ENCODE measurements around the gene OCSTAMP.

The OCSTAMP gene

GRCh38 chr20:46573234-46573633 lies 22.8 kb upstream of the OCSTAMP start:
- DNase-seq (ENCODE audit: low read depth), result no peak

GRCh38 chr20:46572790-46573189 lies 22.3 kb upstream of the OCSTAMP start:
- no peak for DNase-seq (ENCODE audit: low read depth)

GRCh38 chr20:46572153-46572552 lies 21.7 kb upstream of the OCSTAMP start:
- DNase-seq (ENCODE audit: low read depth), result no peak

GRCh38 chr20:46571418-46571817 lies 21.0 kb upstream of the OCSTAMP start:
- DNase-seq (ENCODE audit: low read depth), result no peak

GRCh38 chr20:46570956-46571355 lies 20.5 kb upstream of the OCSTAMP start:
- DNase-seq (ENCODE audit: low read depth), result no peak

GRCh38 chr20:46569961-46570360 lies 19.5 kb upstream of the OCSTAMP start:
- DNase-seq (ENCODE audit: low read depth), result no peak

GRCh38 chr20:46568570-46569129 lies 18.2 kb upstream of the OCSTAMP start:
- DNase-seq (ENCODE audit: low read depth), result no peak

- DNase-seq (ENCODE audit: low read depth), result no peak
These were observed 15.7 kb upstream of the OCSTAMP start for GRCh38 chr20:46566125-46566524.

- DNase-seq (ENCODE audit: low read depth), result no peak
These were observed 13.9 kb upstream of the OCSTAMP start for GRCh38 chr20:46564241-46564957.

- no peak for DNase-seq (ENCODE audit: low read depth)
These were observed 13.4 kb upstream of the OCSTAMP start for GRCh38 chr20:46563860-46564221.

- no peak for DNase-seq (ENCODE audit: low read depth)
These were observed 12.9 kb upstream of the OCSTAMP start for GRCh38 chr20:46563170-46563859.

- DNase-seq (ENCODE audit: low read depth), result peak; percentile 37
These were observed 12.1 kb upstream of the OCSTAMP start for GRCh38 chr20:46562373-46563169.

GRCh38 chr20:46562009-46562372 lies 11.5 kb upstream of the OCSTAMP start:
- DNase-seq (ENCODE audit: low read depth), result no peak

- no peak for DNase-seq (ENCODE audit: low read depth)
These were observed 9.4 kb upstream of the OCSTAMP start for GRCh38 chr20:46559685-46560440.

- DNase-seq (ENCODE audit: low read depth), result no peak
These were observed 8.5 kb upstream of the OCSTAMP start for GRCh38 chr20:46559001-46559400.

GRCh38 chr20:46558511-46558959 lies 8.1 kb upstream of the OCSTAMP start:
- DNase-seq (ENCODE audit: low read depth), result no peak

GRCh38 chr20:46557231-46557956 lies 6.9 kb upstream of the OCSTAMP start:
- DNase-seq (ENCODE audit: low read depth), result no peak

GRCh38 chr20:46555370-46555956 lies 5.0 kb upstream of the OCSTAMP start:
- no peak for DNase-seq (ENCODE audit: low read depth)

- no peak for DNase-seq (ENCODE audit: low read depth)
These were observed 4.4 kb upstream of the OCSTAMP start for GRCh38 chr20:46554828-46555227.

GRCh38 chr20:46553926-46554325 lies 3.5 kb upstream of the OCSTAMP start:
- no peak for DNase-seq (ENCODE audit: low read depth)
